Progenitor cell of endocrine pancreas (in vitro differentiated cells): ENCODE data around the gene GRIP1. TPM values are rescaled to one million over a fixed set of nuclear protein-coding genes. Genes with fewer than 3 reads are reported as not detected.

Experiments used
- DNase-seq: peaks from one replicate; pipeline ENCODE4 v3.0.0; 2021; ENCODE audit warnings: low spot score; ENCODE audit not compliant: unreplicated experiment
- H3K27ac Mint-ChIP-seq: 2 replicates; pipeline ENCODE4 v1.8.0; 2021; ENCODE audit warnings: mild to moderate bottlenecking, moderate library complexity, mixed read lengths
- H3K27me3 Mint-ChIP-seq: 2 replicates; pipeline ENCODE4 v1.8.0; 2021; ENCODE audit warnings: mixed read lengths
- H3K36me3 Mint-ChIP-seq: 2 replicates; pipeline ENCODE4 v1.8.0; 2022; ENCODE audit warnings: mixed read lengths; ENCODE audit not compliant: insufficient read depth
- H3K4me1 Mint-ChIP-seq: 2 replicates; pipeline ENCODE4 v1.8.0; 2021; ENCODE audit warnings: low read depth, mixed read lengths
- H3K4me3 Mint-ChIP-seq: 2 replicates; pipeline ENCODE4 v1.8.0; 2021; ENCODE audit warnings: low read depth, mild to moderate bottlenecking, moderate library complexity, mixed read lengths
- H3K9me3 Mint-ChIP-seq: 2 replicates; pipeline ENCODE4 v1.8.0; 2021; ENCODE audit warnings: low read depth, mixed read lengths
- total RNA-seq: library from RNA; stranded (reverse); gene quantifications from 2 replicates; pipeline ENCODE4 v1.2.1, GENCODE V29; 2021
- TF ChIP-seq, protein P1 (sequence below): fragments of 200-600 bp; sonication (generic); IDR thresholded peaks from one replicate; pipeline ENCODE4 v1.5.0; 2021; ENCODE audit warnings: antibody characterized with exemption, mild to moderate bottlenecking; ENCODE audit not compliant: unreplicated experiment

Gene GRIP1
- total RNA-seq, 1 donor from 2014 or later, result 41.3 TPM

DNA sequence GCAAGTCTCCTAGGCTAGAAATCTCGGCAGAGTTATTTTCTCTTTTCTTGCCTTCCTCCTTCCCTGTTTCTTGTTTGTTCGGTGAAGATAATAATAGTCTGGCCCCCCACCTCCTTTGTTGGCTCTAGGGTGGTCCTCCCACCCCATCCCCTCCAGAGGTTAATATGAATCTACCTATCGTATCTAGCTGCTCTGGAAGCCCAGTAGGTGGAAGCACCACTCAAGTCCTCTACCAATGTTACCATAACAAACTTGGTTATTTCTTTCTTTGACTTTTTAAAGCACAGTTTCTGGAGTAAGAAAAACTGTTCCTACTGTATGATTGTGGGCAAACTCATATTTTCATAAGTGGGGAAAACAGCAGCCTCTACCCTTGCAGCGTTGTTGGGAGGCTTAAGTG, 19.7 kb upstream of the GRIP1 start:
- Mint-ChIP-seq H3K27ac (no peak overlapping the region), H3K27me3 (peaks cover 3% of the 10 kb centered on the region), H3K36me3 (no peaks in the 10 kb centered on the region), H3K4me1 (peaks cover 17% of the 10 kb centered on the region), H3K9me3 (no peaks in the 10 kb centered on the region), H3K4me3 (no peak overlapping the region)
- TF ChIP-seq, protein P1, sequence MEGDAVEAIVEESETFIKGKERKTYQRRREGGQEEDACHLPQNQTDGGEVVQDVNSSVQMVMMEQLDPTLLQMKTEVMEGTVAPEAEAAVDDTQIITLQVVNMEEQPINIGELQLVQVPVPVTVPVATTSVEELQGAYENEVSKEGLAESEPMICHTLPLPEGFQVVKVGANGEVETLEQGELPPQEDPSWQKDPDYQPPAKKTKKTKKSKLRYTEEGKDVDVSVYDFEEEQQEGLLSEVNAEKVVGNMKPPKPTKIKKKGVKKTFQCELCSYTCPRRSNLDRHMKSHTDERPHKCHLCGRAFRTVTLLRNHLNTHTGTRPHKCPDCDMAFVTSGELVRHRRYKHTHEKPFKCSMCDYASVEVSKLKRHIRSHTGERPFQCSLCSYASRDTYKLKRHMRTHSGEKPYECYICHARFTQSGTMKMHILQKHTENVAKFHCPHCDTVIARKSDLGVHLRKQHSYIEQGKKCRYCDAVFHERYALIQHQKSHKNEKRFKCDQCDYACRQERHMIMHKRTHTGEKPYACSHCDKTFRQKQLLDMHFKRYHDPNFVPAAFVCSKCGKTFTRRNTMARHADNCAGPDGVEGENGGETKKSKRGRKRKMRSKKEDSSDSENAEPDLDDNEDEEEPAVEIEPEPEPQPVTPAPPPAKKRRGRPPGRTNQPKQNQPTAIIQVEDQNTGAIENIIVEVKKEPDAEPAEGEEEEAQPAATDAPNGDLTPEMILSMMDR, result no peak
- no peak for DNase-seq

- DNase-seq, result no peak
- Mint-ChIP-seq H3K9me3 (no peaks in the 10 kb centered on the region), H3K27me3 (peaks cover 3% of the 10 kb centered on the region), H3K27ac (no peak overlapping the region), H3K36me3 (no peaks in the 10 kb centered on the region), H3K4me1 (peaks cover 14% of the 10 kb centered on the region), H3K4me3 (no peak overlapping the region)
- TF ChIP-seq, protein P1, result no peak
Measured at GRCh38 chr12:66697404-66697803, 18.5 kb upstream of the GRIP1 start.

DNA sequence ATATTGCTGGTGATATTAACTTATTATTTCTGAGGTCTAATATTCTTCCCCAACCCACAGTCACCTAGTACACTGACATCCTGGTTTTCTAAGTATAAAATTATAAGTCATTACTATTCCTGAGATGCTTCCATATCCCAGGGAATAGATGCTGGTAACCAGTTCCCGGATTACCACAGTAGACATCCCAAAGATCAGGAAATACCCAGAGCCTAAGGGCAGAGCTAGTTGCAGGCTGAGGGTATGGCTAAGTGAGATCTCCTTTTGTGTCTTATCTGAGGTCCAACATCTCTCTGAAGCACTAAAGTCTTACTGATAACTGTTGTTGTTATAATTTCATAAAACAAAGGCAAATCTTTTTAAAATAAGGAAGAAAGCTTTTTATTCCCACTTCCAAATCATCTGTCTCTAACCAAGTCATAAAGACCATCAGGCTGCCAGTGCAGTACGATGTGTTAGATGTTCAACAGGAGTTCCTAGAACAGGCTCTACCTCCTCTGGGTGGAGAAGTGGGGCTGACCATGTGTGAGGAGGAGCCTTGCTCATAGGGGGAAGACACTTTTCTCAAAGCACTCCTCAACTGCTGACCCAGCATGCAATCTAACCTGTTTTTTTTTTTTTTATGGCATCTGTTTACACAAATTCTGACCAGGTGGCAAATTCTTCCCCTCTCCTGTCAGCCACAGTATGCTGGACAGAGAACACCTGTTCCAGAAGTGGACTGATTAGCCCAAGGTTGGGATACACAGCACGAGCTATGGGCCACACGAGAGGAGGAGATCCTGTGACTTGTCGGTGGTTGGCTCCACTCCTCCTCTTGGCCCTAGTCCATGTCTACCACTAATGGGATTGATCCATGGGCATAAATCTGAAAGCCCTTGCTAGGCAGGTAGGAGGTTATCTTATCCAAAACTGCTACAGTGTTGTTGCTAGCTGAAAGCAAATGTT, 16.1 kb upstream of the GRIP1 start:
- H3K9me3 Mint-ChIP-seq, result no peaks in the 10 kb centered on the region
- no peaks in the 10 kb centered on the region for H3K36me3 Mint-ChIP-seq

DNA sequence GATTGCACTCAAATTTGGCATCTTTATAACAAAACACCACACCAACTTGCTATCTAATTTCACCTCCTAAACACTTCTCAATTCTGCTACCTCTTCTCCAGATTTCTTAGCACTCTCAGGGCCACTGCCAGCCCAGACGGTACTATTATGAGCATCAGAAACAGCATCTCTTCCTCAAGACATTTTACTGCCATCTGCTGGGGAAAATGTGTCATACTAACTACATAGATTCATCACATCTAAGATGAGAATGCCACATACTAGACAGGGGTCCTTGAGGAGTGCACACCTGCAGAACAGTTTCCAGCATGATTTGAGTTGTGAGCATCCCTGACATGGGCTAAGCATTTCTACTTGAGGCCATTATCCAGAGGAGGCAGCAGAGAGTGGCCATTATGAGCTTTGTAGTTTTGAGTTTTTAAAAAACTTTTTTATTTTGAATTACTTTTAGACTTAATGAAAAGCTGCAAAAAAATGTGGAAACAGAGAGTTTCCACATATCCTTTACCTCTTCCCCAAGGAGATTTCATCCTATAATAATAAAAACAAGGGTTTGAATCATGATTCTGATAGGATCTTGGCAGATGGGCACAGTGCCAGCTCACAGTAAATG, 15.1 kb upstream of the GRIP1 start:
- Mint-ChIP-seq H3K9me3 (no peaks in the 10 kb centered on the region), H3K36me3 (no peaks in the 10 kb centered on the region), H3K27ac (no peak overlapping the region), H3K4me1 (peaks cover 11% of the 10 kb centered on the region), H3K4me3 (no peak overlapping the region), H3K27me3 (peaks cover 3% of the 10 kb centered on the region)
- TF ChIP-seq, protein P1, result peak; percentile 66
- no peak for DNase-seq

More for the DNA sequence above, 16.1 kb upstream of the GRIP1 start:
- DNase-seq, result no peak
- TF ChIP-seq, protein P1, result no peak
- Mint-ChIP-seq H3K4me3 (no peak overlapping the region), H3K4me1 (peaks cover 11% of the 10 kb centered on the region), H3K27ac (no peak overlapping the region), H3K27me3 (peaks cover 3% of the 10 kb centered on the region)

DNA sequence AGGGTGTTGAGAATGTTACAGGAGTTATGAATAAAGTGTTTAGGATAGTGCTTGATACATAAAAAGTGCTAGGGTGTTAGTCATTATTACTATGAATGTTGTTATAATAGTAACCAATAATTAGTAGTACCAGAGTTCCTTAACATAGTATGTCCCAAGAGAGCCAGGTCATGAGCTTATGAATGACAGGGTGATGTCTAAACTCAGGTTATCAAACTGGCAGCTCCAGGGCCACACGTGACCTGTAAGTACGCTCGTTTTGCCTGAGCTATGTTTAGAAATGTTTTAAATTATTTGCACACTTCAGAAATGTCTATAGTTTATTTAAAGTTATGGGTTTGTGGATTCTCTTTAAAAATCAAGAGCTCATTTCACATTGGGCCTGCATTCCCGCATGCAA, 14.1 kb upstream of the GRIP1 start:
- no peaks in the 10 kb centered on the region for H3K9me3 Mint-ChIP-seq
- H3K4me3 Mint-ChIP-seq, result no peak overlapping the region
- DNase-seq, result no peak
- H3K27ac Mint-ChIP-seq, result no peak overlapping the region
- H3K36me3 Mint-ChIP-seq, result no peaks in the 10 kb centered on the region
- H3K27me3 Mint-ChIP-seq, result peaks cover 3% of the 10 kb centered on the region
- TF ChIP-seq, protein P1, result no peak
- peaks cover 10% of the 10 kb centered on the region for H3K4me1 Mint-ChIP-seq
